Measurements from ENCODE around the gene IL17A.
"Not testable (repeated sequence)": the region's sequence is repeated elsewhere in the genome, so short reads cannot be mapped to it uniquely, and the experiment has no call there.

IL17A gene

GRCh38 chr6:52164319-52165094 lies 21.7 kb upstream of the IL17A start:
- no peak overlapping the region for H3K4me3 ChIP-seq (replicated peaks; ENCODE audit: low read depth, low read length)
- DNase-seq (ENCODE audit: low read depth) = no peak
- TF ChIP-seq, protein P1, sequence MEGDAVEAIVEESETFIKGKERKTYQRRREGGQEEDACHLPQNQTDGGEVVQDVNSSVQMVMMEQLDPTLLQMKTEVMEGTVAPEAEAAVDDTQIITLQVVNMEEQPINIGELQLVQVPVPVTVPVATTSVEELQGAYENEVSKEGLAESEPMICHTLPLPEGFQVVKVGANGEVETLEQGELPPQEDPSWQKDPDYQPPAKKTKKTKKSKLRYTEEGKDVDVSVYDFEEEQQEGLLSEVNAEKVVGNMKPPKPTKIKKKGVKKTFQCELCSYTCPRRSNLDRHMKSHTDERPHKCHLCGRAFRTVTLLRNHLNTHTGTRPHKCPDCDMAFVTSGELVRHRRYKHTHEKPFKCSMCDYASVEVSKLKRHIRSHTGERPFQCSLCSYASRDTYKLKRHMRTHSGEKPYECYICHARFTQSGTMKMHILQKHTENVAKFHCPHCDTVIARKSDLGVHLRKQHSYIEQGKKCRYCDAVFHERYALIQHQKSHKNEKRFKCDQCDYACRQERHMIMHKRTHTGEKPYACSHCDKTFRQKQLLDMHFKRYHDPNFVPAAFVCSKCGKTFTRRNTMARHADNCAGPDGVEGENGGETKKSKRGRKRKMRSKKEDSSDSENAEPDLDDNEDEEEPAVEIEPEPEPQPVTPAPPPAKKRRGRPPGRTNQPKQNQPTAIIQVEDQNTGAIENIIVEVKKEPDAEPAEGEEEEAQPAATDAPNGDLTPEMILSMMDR (IDR thresholded peaks at IDR 0.05; ENCODE audit: low read length, missing control alignments) = no peak

DNA sequence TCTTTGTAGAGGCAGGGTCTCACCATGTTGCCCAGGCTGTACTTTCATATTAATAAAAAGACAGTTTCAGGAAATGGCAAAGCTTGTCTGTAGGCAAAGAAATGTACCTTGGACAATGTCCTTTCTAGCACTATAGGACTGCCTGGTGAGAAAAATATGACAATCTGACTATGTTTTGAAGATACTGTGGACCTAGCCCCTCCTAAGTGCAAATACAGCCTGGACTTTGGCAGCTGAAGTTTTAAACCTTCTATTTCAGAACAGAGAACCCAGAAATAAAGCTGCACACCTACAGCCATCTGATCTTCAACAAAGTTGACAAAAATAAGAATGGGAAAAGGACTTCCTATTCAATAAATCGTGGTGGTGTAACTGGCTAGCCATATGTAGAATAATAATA lies 18.9 kb upstream of the IL17A start:
- no peak overlapping the region for H3K4me3 ChIP-seq (replicated peaks; ENCODE audit: low read depth, low read length)
- TF ChIP-seq, protein P1 (IDR thresholded peaks at IDR 0.05; ENCODE audit: low read length, missing control alignments) = no peak
- DNase-seq (ENCODE audit: low read depth) = no peak

- not testable (repeated sequence) for DNase-seq (ENCODE audit: low read depth); H3K4me3 ChIP-seq (replicated peaks; ENCODE audit: low read depth, low read length)
Observed at GRCh38 chr6:52168351-52168750, 17.8 kb upstream of the IL17A start.

- H3K4me3 ChIP-seq (replicated peaks; ENCODE audit: low read depth, low read length) = no peak overlapping the region
- TF ChIP-seq, protein P1 (IDR thresholded peaks at IDR 0.05; ENCODE audit: low read length, missing control alignments) = no peak
- DNase-seq (ENCODE audit: low read depth) = no peak
Observed at GRCh38 chr6:52174118-52174517, 12.1 kb upstream of the IL17A start.

- DNase-seq (ENCODE audit: low read depth) = no peak
- H3K4me3 ChIP-seq (replicated peaks; ENCODE audit: low read depth, low read length) = no peak overlapping the region
- TF ChIP-seq, protein P1 (IDR thresholded peaks at IDR 0.05; ENCODE audit: low read length, missing control alignments) = no peak
Observed at GRCh38 chr6:52176550-52176949, 9.6 kb upstream of the IL17A start.

- TF ChIP-seq, protein P1 (IDR thresholded peaks at IDR 0.05; ENCODE audit: low read length, missing control alignments) = no peak
- H3K4me3 ChIP-seq (replicated peaks; ENCODE audit: low read depth, low read length) = no peak overlapping the region
- DNase-seq (ENCODE audit: low read depth) = no peak
Observed at GRCh38 chr6:52177961-52178360, 8.2 kb upstream of the IL17A start.

- TF ChIP-seq, protein P1 (IDR thresholded peaks at IDR 0.05; ENCODE audit: low read length, missing control alignments) = no peak
- H3K4me3 ChIP-seq (replicated peaks; ENCODE audit: low read depth, low read length) = no peak overlapping the region
- DNase-seq (ENCODE audit: low read depth) = no peak
Observed at GRCh38 chr6:52180787-52181558, 5.2 kb upstream of the IL17A start.
